DOHH2 (cell line): ENCODE measurements around the gene SULT4A1.

Experiments
- CTCF ChIP-seq: fragments of 200-600 bp; sonication (generic); IDR thresholded peaks from one replicate; pipeline ENCODE4 v1.5.1; 2014; ENCODE audit warnings: antibody characterized with exemption, mild to moderate bottlenecking, low read depth, low read length; ENCODE audit not compliant: poor library complexity, severe bottlenecking
- EZH2phosphoT487 ChIP-seq: fragments of 200-600 bp; sonication (generic); IDR thresholded peaks from 2 replicates; pipeline ENCODE4 v1.6.1; 2017; ENCODE audit warnings: borderline replicate concordance, mild to moderate bottlenecking, antibody characterized with exemption, low read length, moderate library complexity, mixed read lengths

GRCh38 chr22:43900206-43900605, 37.9 kb upstream of the SULT4A1 start:
- TF ChIP-seq CTCF (no peak), EZH2phosphoT487 (no peak)
